HG03064 (cell line): ENCODE measurements around the gene CELF4.

ENCODE experiments used
- ATAC-seq: cut with Tn5 transposase; IDR thresholded peaks from one replicate; pipeline ENCODE4 v1.9.1; 2021; ENCODE audit warnings: low read depth; ENCODE audit not compliant: unreplicated experiment

The CELF4 gene

GRCh38 chr18:37574113-37574512 lies 8.5 kb upstream of the CELF4 start:
- no peak for ATAC-seq

GRCh38 chr18:37572736-37573135 lies 7.1 kb upstream of the CELF4 start:
- no peak for ATAC-seq

GRCh38 chr18:37571266-37571665 lies 5.7 kb upstream of the CELF4 start:
- no peak for ATAC-seq

- no peak for ATAC-seq
Measured at GRCh38 chr18:37570336-37570930, 4.8 kb upstream of the CELF4 start.

GRCh38 chr18:37568671-37569070 lies 3.1 kb upstream of the CELF4 start:
- ATAC-seq, result no peak

- no peak for ATAC-seq
Measured at GRCh38 chr18:37567994-37568359, 2.4 kb upstream of the CELF4 start.

GRCh38 chr18:37567061-37567993 lies 1.7 kb upstream of the CELF4 start:
- ATAC-seq, result no peak

- no peak for ATAC-seq
Measured at GRCh38 chr18:37566479-37567060, 972 bp upstream of the CELF4 start.

- no peak for ATAC-seq
Measured at GRCh38 chr18:37565977-37566478, 430 bp upstream of the CELF4 start.

- ATAC-seq, result no peak
Measured at GRCh38 chr18:37564711-37565100, 892 bp downstream of the CELF4 start.

GRCh38 chr18:37563931-37564392 lies 1.6 kb downstream of the CELF4 start:
- no peak for ATAC-seq

- no peak for ATAC-seq
Measured at GRCh38 chr18:37561986-37562385, 3.6 kb downstream of the CELF4 start.

GRCh38 chr18:37560003-37560402 lies 5.6 kb downstream of the CELF4 start:
- no peak for ATAC-seq

GRCh38 chr18:37559194-37559593 lies 6.4 kb downstream of the CELF4 start:
- no peak for ATAC-seq

- no peak for ATAC-seq
Measured at GRCh38 chr18:37554399-37554787, 11.2 kb downstream of the CELF4 start.

- ATAC-seq, result no peak
Measured at GRCh38 chr18:37553633-37554398, 11.8 kb downstream of the CELF4 start.

GRCh38 chr18:37552286-37552685 lies 13.3 kb downstream of the CELF4 start:
- no peak for ATAC-seq

GRCh38 chr18:37551846-37552245 lies 13.8 kb downstream of the CELF4 start:
- no peak for ATAC-seq

GRCh38 chr18:37551249-37551648 lies 14.3 kb downstream of the CELF4 start:
- ATAC-seq, result no peak

- ATAC-seq, result no peak
Measured at GRCh38 chr18:37550118-37550875, 15.3 kb downstream of the CELF4 start.
